Stimulated activated CD4-positive, alpha-beta T cell treated with anti-CD3 and anti-CD28 coated beads, Interleukin-2, amount 100 ng/mL, for 4 hours (primary cell): ENCODE results near the gene SMG5.
A peak's percentile ranks its signal among the peaks of the same experiment; 100 is the strongest.
"Not testable (repeated sequence)": the region's sequence is repeated elsewhere in the genome, so short reads cannot be mapped to it uniquely, and the experiment has no call there.

Experiments used
- DNase-seq: peaks from one replicate; pipeline ENCODE4 v3.0.0-alpha.2; 2020; ENCODE audit warnings: low read depth

SMG5 gene

DNA sequence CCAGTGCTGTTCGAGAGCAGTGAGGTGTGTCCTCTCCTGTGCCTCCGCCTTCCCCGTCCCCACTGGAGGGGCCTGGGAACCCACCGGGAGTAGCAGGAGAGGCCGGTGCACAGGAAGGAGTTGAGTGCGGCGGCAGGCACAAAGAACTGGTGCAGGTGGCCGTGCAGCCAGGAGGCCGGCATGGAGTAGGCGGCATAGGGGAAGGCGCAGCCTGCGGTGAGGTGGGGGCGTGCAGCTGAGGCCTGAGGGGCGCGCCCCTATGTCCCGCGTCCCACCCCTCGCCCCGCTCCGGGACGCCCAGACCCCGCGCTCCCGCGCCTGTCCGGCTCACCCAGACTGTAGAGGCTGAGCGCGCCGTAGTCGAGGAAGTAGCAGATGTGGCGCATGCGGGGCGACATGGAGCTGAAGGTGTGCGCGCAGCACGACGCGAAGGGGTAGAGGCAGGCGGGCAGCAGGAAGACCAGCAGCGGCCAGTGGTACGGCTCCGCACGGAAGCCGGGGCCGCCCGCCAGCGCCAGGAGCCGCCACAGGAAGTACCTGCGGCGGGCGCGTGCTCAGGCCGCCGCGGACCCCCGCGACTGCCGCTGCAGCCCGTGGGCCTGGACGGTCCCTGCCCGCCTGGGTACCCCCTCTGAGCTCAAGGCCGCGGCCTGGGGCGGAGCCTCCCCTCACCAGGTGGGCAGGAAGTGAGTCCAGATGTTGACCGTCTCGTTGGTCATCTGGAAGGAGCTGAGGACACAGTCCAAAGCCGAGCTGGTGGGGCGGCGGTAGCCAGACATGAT lies 37.0 kb downstream of the SMG5 start:
- DNase-seq = no peak

DNA sequence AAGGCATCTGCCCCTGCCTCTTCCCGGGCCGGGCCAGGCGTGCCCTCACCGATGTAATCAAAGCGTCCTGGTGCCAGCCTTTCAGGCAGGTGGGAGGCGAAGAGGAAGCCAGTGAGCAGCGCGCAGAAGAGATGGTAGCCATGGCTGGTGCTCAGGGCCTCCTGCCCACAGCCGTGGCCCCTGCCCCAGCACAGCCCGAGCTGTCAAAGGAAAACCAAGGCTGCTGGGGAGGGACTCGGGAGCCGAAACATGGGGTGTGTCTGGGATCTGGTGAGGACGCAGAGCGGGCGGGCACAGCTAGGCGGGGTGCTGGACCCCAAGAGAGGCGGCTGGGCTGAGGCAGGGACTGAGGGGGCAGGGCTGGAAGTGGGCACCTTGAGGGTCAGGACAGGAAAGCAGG lies 37.9 kb downstream of the SMG5 start:
- no peak for DNase-seq

DNA sequence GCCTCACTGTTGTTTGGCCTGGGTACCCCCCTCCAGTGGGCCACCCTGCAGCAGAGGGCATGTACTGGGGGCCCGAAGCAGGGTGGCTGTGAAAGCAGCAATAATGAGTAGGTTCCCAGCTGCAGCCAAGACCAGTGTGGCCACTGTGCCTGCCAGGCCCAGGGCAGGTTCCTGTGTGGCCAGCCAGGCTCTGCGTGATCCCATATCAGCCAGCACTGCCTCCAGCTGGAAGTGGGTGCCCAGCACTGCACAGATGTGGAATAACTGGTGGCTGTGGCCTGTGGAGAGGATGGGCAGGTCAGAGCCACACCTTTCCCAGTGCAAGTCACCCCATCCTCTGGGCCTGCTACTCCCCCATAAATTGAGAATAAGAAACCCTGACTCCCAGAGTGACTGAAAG lies 38.5 kb downstream of the SMG5 start:
- DNase-seq = no peak

DNA sequence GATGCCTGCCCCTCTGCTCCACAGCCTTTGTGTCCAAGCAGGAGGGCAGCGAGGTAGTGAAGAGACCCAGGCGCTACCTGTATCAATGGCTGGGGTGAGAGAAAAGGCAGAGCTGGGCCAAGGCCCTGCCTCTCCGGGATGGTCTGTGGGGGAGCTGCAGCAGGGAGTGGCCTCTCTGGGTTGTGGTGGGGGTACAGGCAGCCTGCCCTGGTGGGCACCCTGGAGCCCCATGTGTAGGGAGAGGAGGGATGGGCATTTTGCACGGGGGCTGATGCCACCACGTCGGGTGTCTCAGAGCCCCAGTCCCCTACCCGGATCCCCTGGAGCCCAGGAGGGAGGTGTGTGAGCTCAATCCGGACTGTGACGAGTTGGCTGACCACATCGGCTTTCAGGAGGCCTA lies 39.9 kb downstream of the SMG5 start:
- DNase-seq = no peak

DNA sequence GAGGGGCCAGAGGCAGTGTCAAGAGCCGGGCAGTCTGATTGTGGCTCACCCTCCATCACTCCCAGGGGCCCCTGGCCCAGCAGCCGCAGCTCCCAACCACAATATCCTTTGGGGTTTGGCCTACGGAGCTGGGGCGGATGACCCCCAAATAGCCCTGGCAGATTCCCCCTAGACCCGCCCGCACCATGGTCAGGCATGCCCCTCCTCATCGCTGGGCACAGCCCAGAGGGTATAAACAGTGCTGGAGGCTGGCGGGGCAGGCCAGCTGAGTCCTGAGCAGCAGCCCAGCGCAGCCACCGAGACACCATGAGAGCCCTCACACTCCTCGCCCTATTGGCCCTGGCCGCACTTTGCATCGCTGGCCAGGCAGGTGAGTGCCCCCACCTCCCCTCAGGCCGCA lies 40.7 kb downstream of the SMG5 start, which contains the start of gene BGLAP:
TSS of gene BGLAP (plus strand) at position 259 of the 400 bp plus-strand sequence. CDS start at position 307, 48 bp downstream.
- DNase-seq = no peak

DNA sequence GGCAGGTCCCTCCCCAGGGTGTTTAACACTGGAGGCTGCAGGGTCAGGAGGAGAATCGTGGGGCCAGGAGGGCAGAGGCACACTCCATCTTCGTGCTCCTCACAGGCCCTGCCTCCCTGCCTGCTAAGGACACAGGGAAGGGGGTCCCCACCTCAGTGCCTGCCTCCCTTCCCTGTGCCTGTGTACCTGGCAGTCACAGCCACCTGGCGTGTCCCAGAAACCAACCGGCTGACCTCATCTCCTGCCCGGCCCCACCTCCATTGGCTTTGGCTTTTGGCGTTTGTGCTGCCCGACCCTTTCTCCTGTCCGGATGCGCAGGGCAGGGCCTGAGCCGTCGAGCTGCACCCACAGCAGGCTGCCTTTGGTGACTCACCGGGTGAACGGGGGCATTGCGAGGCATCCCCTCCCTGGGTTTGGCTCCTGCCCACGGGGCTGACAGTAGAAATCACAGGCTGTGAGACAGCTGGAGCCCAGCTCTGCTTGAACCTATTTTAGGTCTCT lies 41.3 kb downstream of the SMG5 start:
- no peak for DNase-seq

DNA sequence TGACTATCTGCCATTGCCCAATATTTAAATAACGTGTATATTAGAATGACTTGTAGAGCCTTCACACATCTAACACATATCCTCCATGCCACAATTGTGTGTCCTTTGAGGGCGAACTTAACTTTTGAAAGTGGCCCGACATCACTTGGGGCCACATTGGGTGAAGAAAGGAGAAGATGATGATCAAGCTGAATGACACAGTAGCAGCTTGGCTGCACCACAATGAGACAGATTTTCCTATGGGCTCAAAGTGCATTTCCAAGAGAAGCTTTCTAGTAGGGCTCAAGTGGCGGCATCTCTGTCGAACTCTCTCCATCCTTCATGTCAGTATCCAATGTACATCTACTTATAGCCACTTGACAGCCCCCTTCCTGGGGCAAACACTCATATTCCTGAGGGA lies 44.4 kb downstream of the SMG5 start:
- DNase-seq = no peak

DNA sequence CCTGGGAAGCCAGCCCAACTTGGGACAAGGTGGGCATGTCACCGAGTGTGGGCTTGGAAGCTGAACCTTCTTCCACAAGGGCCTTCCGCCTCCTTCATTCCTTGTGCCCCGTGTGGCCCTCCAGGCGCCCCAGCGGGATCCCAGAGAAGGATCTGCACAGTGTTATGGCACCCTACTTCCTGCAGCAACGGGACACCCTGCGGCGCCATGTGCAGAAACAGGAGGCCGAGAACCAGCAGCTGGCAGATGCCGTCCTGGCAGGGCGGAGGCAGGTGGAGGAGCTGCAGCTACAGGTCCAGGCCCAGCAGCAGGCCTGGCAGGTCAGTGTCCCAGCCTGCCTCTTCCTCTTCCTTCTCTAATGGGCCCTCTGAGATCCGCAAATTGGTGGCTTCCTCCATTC lies 46.5 kb downstream of the SMG5 start:
- no peak for DNase-seq

DNA sequence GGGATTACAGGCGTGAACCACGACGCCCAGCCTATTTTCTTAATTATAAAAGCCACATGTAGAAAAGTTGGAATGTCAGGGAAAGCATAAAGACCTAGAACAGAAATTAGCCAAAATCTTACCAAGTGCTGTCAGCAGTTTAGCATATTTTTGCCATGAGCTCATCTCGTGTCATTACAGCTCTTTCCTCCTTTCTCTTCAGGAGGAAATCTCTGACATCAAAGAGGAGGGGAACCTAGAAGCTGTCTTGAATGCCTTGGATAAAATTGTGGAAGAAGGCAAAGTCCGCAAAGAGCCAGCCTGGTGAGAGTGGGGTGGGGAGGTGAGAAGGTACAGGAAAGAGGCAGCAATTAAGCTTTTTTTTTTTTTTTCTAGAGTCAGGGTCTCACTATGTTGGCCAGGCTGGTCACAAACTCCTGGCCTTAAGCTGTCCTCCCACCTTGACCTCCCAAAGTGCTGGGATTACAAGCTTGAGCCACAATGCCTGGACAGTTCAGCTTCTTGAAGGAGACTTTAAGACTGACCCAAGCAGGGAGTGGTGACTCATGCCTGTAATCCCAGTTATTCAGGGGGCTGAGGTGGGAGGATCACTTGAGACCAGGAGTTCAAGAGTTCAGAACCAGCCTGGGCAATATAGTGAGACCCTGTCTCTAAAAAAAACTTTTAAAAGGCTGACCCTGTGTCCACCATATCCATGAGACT lies 49.0 kb downstream of the SMG5 start:
- DNase-seq = no peak

DNA sequence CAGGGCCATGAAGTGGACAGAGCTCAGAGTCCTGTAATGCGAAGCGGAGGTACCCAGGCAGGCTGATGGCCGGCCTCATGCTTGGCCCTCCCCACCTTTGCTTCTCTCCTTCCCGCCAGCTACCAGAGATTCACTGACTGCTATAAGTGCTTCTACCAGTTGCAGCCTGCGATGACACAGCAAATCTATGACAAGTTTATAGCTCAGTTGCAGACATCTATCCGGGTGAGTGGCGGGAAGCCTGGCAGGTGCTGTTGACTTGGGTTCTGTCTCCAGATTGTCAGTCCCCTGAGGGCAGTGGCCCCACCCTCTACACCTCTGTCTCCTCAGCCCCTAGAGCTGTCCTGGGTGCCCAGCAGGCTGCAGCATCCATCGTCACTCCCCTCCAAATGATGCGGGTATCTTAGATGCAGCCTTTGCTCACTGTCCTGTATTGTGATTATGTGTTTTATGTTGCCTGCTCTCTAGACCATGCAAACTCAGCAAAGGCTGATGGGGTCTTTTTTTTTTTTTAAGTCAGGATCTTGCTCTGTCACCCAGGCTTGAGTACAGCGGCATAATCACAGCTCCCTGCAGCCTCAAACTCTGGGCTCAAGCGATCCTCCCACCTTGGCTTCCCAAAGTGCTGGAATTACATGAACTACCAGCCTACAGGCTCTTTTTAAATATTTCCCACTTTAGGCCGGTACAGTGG lies 50.3 kb downstream of the SMG5 start:
- DNase-seq = no peak

DNA sequence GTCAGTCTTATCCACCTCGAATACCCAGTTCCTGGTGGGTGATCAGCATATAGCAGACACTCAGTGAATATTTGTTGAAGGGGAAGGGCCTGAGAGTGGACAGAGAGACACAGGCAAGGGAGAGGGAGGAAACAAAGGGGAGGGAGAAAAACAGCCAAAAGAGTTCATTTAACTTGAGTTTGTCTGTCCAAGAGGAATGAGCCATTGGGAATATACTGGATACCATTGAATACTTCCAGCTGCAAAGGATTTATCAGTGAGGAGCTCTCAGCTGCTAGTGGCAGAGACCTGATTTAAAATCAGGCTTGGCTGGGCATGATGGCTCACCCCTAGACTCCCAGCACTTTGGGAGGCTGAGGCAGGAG lies 52.2 kb downstream of the SMG5 start:
- DNase-seq = no peak

DNA sequence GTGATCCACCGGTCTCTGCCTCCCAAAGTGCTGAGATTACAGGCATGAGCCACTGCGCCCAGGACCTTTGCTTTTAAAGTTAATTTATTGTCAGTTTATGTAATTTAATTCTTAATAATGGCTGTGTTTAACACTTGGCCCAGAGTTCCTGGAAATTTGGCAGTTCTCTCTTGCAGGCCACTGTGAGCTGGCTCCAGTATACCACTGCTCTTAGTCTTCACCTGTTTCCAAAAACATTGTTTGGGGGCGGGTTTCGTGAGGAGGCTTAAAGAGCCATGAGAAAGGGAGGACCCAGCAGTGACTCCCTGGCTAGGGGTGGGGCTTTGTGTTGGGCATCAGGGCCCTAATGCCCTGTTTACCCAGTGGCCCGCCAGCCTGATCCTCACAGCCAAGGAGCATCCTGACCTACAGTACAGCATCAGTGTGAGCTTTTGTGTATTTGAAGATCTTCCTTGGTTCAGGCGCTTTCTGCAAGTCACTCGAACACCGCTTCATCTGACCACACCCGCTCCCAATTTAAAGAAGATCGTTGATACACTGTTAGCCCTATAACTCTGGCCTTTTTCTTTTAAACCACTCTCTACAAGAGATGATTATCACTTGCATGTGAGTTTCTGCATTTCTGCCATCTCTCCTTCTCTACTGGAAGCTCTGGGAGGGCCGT lies 52.7 kb downstream of the SMG5 start:
- no peak for DNase-seq

DNA sequence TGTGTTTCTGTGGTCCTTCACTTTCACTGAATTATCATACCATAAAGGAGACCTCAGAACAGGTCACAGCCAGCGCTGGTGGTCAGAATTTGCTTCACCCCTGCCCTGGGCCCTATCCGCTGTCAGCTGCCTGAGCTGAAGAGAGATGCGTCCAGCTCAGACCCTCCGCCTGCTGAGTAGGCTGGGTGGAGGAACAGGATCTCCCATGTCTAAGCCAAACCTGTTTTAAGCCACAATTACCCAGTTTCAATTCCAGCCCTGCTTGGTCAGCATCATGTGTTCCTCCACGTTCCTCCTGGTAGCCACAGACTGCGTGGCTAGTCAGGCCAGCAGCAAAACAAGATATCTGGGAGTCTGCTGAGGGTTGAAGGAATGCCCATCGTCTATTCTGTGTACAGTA lies 54.1 kb downstream of the SMG5 start:
- DNase-seq = no peak

DNA sequence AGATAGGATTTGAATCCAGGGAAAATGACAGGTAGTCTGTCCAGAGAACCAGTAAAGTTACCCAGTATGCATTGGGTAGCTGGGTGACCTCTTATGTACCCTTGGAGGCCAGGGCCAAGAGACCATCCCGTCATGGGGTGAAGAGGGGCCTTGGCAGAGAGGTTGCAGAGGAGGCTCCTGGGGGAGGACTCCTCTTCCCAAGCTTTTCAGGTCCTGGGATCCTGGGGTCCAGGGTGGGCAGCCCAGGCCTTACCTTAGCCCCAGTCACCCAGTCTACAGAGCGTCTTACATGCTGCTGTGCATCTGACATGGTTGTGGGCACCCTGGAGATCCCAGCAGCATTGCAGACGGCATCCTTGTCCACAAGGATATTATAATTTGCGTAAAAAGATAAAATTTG lies 55.8 kb downstream of the SMG5 start:
- no peak for DNase-seq

DNA sequence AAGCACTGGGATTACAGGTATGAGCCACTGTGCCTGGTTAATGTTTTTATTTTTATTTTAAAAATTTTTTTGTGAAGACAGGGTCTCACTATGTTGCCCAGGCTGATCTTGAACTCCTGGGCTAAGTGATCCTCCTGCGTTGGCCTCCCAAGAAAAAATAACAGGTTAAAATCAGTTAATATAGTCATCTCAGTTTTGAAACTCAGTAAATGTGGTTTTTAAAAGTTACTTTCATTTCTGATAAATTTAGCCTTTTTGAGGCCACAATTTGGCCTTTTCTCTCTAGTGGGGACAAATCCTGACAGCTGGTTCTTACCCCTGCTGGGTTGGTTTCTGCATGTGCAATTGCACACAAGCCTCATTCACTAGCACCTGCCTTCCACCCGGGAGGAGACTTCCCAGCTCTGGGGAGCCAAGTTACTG lies 56.5 kb downstream of the SMG5 start:
- no peak for DNase-seq

DNA sequence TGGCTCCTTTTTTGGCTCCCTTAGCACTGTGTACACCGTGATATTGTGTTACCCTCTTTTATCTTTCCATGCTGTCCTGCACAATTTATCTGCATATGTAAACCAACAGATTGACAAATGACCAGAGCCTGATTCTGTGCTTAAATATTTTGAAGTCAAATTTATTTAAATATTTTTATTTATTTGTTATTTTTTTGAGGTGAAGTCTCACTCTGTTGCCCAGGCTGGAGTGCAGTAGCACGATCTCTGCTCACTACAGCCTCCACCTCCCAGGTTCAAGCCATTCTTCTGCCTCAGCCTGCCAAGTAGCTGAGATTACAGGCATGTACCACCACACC lies 57.0 kb downstream of the SMG5 start:
- DNase-seq = no peak

DNA sequence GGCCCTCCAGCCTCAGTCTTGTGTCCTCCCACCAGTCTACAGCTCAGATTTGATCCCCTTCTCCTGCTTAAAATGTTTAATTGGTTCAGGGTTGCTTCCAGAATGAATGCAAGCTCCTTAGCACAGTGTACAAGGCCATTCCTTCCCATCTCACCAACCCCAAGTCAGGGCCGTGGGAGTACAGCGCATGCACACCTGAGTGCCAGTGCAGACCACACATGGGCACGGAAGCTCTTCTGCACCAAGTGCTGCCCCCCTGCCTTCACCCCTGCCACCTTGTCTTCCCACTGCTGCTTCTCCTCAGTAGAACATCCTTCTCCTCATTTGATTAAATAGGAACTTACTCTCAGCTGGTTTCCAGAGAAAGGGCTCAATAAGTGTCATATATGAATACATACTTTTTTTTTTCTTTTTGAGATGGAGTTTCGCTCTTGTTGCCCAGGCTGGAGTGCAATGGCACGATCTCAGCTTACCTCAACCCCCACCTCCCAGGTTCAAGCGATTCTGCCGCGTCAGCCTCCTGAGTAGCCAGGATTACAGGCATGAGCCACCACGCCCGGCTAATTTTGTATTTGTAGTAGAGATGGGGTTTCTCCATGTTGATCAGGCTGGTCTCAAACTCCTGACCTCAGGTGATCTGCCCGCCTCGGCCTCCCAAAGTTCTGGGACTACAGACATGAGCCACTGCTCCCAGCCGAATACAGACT lies 60.5 kb downstream of the SMG5 start:
- no peak for DNase-seq

DNA sequence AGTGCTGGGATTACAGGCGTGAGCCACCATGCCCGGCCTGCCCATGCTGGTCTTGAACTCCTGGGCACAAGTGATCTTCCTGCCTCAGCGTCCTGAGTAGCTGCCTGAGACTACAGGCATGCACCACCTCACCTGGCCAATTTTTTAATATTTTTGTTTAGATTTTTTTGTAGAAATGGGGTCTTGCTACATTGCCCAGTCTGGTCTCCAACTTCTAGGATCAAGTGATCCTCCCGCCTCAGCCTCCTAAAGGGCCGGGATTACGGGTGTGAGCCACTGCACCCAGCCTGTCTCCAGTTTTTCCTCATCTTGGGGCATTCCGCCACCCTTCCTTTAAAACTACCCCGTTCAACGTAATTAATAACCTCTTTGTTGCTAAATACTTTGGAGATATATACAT lies 62.4 kb downstream of the SMG5 start:
- no peak for DNase-seq

DNA sequence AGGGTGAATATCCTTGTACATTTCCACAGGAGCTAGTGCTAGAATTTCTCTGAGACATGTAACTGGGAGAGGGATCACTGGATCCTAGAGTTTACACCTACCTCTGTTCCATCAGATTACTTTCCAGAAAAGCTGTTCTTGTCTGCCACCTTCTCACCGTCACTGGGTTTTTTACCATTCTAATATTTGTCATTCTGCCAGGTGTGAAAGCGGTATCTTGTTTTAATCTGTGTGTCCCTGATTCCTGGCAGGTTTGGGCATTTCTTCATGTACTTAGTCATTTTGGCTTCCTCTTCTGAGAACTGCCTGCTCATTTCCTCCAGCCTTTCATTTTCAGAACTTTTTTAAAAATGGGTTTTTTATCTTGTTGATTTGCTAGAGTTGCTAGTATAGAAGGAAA lies 64.8 kb downstream of the SMG5 start:
- peak; percentile 48 for DNase-seq

DNA sequence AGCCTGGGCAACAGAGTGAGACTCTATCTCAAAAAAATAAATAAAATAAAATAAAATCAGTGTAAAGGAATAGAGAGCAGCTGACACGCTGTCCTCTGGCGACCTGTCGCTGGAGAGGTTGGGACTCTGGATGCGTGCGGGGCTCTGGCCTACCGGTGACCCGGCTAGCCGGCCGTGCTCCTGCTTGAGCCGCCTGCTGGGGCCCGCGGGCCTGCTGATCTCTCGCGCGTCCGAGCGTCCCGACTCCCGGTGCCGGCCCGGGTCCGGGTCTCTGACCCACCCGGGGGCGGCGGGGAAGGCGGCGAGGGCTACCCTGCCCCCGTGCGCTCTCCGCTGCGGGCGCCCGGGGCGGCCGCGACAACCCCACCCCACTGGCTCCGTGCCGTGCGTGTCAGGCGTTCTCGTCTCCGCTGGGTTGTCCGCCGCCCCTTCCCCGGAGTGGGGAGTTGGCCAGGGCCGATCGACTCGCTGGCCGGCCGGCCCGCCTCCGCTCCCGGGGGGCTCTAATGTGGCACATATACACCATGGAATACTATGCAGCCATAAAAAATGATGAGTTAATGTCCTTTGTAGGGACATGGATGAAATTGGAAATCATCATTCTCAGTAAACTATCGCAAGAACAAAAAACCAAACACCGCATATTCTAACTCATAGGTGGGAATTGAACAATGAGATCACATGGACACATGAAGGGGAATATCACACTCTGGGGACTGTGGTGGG lies 66.1 kb downstream of the SMG5 start:
- DNase-seq = not testable (repeated sequence)
